A549 (cell line): Measurements from ENCODE around the gene SLC9A3. TPM values are rescaled to one million over a fixed set of nuclear protein-coding genes. Genes with fewer than 3 reads are reported as not detected.

Source experiments
- ATAC-seq, 2 experiments: fragments of 200-7000 bp in 1 of 2; fragments of >200 bp in 1 of 2; cut with Nextera tagmentation in 1 of 2; cut with Tn5 transposase in 1 of 2; 3 replicates each; pipeline versions ENCODE4 v1.8.0 to v1.9.1; 2018 to 2020; ENCODE audit warnings: mild to moderate bottlenecking in 1 of 2, moderate library complexity in 1 of 2
- CTCF ChIA-PET: fragments of 300-600 bp; sonication (Branson Sonifier 250); formaldehyde crosslinking; extraction: SDS; loops from one replicate; lab custom pipeline; 2021; ENCODE audit warnings: antibody characterized with exemption, inconsistent platforms; lab: Yijun Ruan, JAX
- POLR2A ChIA-PET: fragments of 350-600 bp; formaldehyde crosslinking; extraction: SDS; loops from one replicate; lab custom pipeline; 2021; ENCODE audit warnings: antibody characterized with exemption, inconsistent platforms; lab: Yijun Ruan, JAX
- DNase-seq, 2 experiments: peaks; one replicate each; pipeline versions ENCODE4 v3.0.0 to v3.0.0-alpha.2; 2011 to 2016; ENCODE audit warnings: low read depth in 1 of 2, low spot score in 1 of 2
- FAIRE-seq: peaks from 2 replicates; lab custom pipeline; 2011; peaks lifted over from hg19 to GRCh38; lab: Jason Lieb, UNC
- H3K27ac ChIP-seq, 2 experiments: fragments of >200 bp; sonication (Bioruptor Twin); formaldehyde crosslinking; 3 replicates each; pipeline ENCODE4 v1.5.1; 2016 to 2017
- H3K4me1 ChIP-seq: fragments of >200 bp; sonication (Bioruptor Twin); formaldehyde crosslinking; 3 replicates; pipeline ENCODE4 v1.6.1; 2016
- H3K4me2 ChIP-seq: fragments of >200 bp; sonication (Bioruptor Twin); formaldehyde crosslinking; 3 replicates; pipeline ENCODE4 v1.6.1; 2016
- H3K4me3 ChIP-seq: fragments of >200 bp; sonication (Bioruptor Twin); formaldehyde crosslinking; 3 replicates; pipeline ENCODE4 v1.5.1; 2016
- H3K9me3 ChIP-seq: fragments of >200 bp; sonication (Bioruptor Twin); formaldehyde crosslinking; 3 replicates; pipeline ENCODE4 v1.6.1; 2016
- ATOH8 ChIP-seq: fragments of 250-450 bp; sonication (Bioruptor Pico); IDR thresholded peaks from 2 replicates; pipeline ENCODE4 v1.5.0; 2020; ENCODE audit warnings: low read depth, mild to moderate bottlenecking, moderate library complexity
- BCL3 ChIP-seq: fragments of >200 bp; sonication (Bioruptor Twin); formaldehyde crosslinking; IDR thresholded peaks from 3 replicates; pipeline ENCODE4 v1.6.1; 2016
- CBX2 ChIP-seq: fragments of 200-600 bp; sonication (generic); IDR thresholded peaks from 2 replicates; pipeline ENCODE4 v1.6.1; 2016; ENCODE audit warnings: low read depth, mild to moderate bottlenecking, borderline replicate concordance
- CHD2 ChIP-seq: fragments of 150-350 bp; IDR thresholded peaks from 2 replicates; pipeline ENCODE4 v1.6.1; 2014; ENCODE audit warnings: low read length; ENCODE audit not compliant: partially characterized antibody
- CHD4 ChIP-seq: fragments of 200-600 bp; sonication (generic); IDR thresholded peaks from 2 replicates; pipeline ENCODE4 v1.6.1; 2016; ENCODE audit warnings: antibody characterized with exemption, mild to moderate bottlenecking, borderline replicate concordance
- EHF ChIP-seq: fragments of 250-450 bp; sonication (Bioruptor Pico); IDR thresholded peaks from 2 replicates; pipeline ENCODE4 v1.5.0; 2020; ENCODE audit warnings: mild to moderate bottlenecking
- ESRRA ChIP-seq: fragments of 150-350 bp; IDR thresholded peaks from 2 replicates; pipeline ENCODE4 v1.6.1; 2014; ENCODE audit warnings: mild to moderate bottlenecking, low read length, borderline replicate concordance
- FOSL2 ChIP-seq, 2 experiments: fragments of 450-650 bp in 1 of 2; fragments of >200 bp in 1 of 2; sonication (Bioruptor Twin) in 1 of 2; formaldehyde crosslinking; IDR thresholded peaks; 2 replicates each; pipeline versions ENCODE4 v1.5.0 to v1.6.1; 2016 to 2020; ENCODE audit warnings: mild to moderate bottlenecking in 1 of 2, moderate library complexity in 1 of 2
- GATA3 ChIP-seq: IDR thresholded peaks from 2 replicates; pipeline ENCODE4 v1.6.1; 2012; ENCODE audit warnings: borderline replicate concordance
- HDAC2 ChIP-seq: fragments of 200-600 bp; sonication (generic); IDR thresholded peaks from 2 replicates; pipeline ENCODE4 v1.6.1; 2016
- HEYL ChIP-seq: fragments of 250-450 bp; sonication (Bioruptor Pico); IDR thresholded peaks from 2 replicates; pipeline ENCODE4 v1.8.0; 2021; ENCODE audit warnings: mild to moderate bottlenecking, moderate library complexity
- HMGXB4 ChIP-seq: fragments of 250-450 bp; sonication (Bioruptor Pico); IDR thresholded peaks from 2 replicates; pipeline ENCODE4 v1.5.0; 2021; ENCODE audit warnings: mild to moderate bottlenecking, moderate library complexity, borderline replicate concordance
- HOXB13 ChIP-seq: fragments of 250-450 bp; sonication (Bioruptor Pico); IDR thresholded peaks from 2 replicates; pipeline ENCODE4 v1.5.0; 2020; ENCODE audit warnings: low read depth, mild to moderate bottlenecking, moderate library complexity
- HOXB5 ChIP-seq: fragments of 250-450 bp; sonication (Bioruptor Pico); IDR thresholded peaks from 2 replicates; pipeline ENCODE4 v1.5.0; 2020; ENCODE audit warnings: mild to moderate bottlenecking, moderate library complexity
- KDM1A ChIP-seq: fragments of 200-600 bp; sonication (generic); IDR thresholded peaks from 2 replicates; pipeline ENCODE4 v1.6.1; 2016; ENCODE audit warnings: low read depth, mild to moderate bottlenecking
- MAZ ChIP-seq: fragments of 150-350 bp; IDR thresholded peaks from 2 replicates; pipeline ENCODE4 v1.6.1; 2014; ENCODE audit warnings: antibody characterized with exemption, low read depth, low read length, borderline replicate concordance
- MYC ChIP-seq: IDR thresholded peaks from 2 replicates; pipeline ENCODE4 v1.6.1; 2012; ENCODE audit warnings: mild to moderate bottlenecking, inconsistent platforms, low read length, improper control_type of control experiment, borderline replicate concordance
- NR3C1 ChIP-seq: fragments of >200 bp; sonication (Bioruptor Twin); formaldehyde crosslinking; IDR thresholded peaks from 3 replicates; pipeline ENCODE4 v1.6.1; 2017
- PHF8 ChIP-seq: fragments of 200-600 bp; sonication (generic); IDR thresholded peaks from 2 replicates; pipeline ENCODE4 v1.6.1; 2016; ENCODE audit warnings: low read depth, mild to moderate bottlenecking, antibody characterized with exemption, moderate library complexity, borderline replicate concordance
- POLR2AphosphoS2 ChIP-seq: conservative IDR thresholded peaks from 2 replicates; pipeline ENCODE4 v1.6.1; 2012; ENCODE audit warnings: low read length, improper control_type of control experiment, inconsistent platforms
- RARB ChIP-seq: fragments of 250-450 bp; sonication (Bioruptor Pico); IDR thresholded peaks from 2 replicates; pipeline ENCODE4 v1.8.0; 2021; ENCODE audit warnings: mild to moderate bottlenecking, moderate library complexity
- RNF2 ChIP-seq: fragments of 200-600 bp; sonication (generic); IDR thresholded peaks from 2 replicates; pipeline ENCODE4 v1.6.1; 2016; ENCODE audit warnings: low read depth, mild to moderate bottlenecking, antibody characterized with exemption, moderate library complexity, borderline replicate concordance
- SMC3 ChIP-seq: fragments of >200 bp; sonication (Bioruptor Twin); formaldehyde crosslinking; IDR thresholded peaks from 3 replicates; pipeline ENCODE4 v1.6.1; 2018; ENCODE audit warnings: inconsistent platforms
- SREBF2 ChIP-seq: fragments of 450-650 bp; IDR thresholded peaks from 2 replicates; pipeline ENCODE4 v1.6.1; 2014; ENCODE audit warnings: mild to moderate bottlenecking, moderate library complexity
- ZNF302 ChIP-seq: fragments of 250-450 bp; sonication (Bioruptor Pico); IDR thresholded peaks from 2 replicates; pipeline ENCODE4 v1.9.0; 2021; ENCODE audit warnings: inconsistent platforms, mild to moderate bottlenecking, moderate library complexity
- WGBS: methylation state at CpG from one replicate; pipeline ENCODE4 v1.1.6; 2017; ENCODE audit errors: missing lambda C conversion rate; 5-methylcytosine and 5-hydroxymethylcytosine counted together
- polyA plus RNA-seq, 4 experiments: library from polyadenylated mRNA; depleted of rRNA in 3 of 4; stranded (reverse); fragments of >200 nt; fragmentation: RNase III in 1 of 4; extraction: RNeasy Plus Mini Kit Qiagen cat#74134 plus additional on column Dnase treatment in 1 of 4; gene quantifications; 2 replicates in 3 of 4; 3 replicates in 1 of 4; pipeline ENCODE4 v1.2.3, GENCODE V29; 2011 to 2017

SLC9A3 gene
- polyA plus RNA-seq, 2 of the 4 experiments (the other 2 are of a cell fraction): 1.3 TPM

- TF ChIP-seq CHD4: no peak
Measured at GRCh38 chr5:528629-529511, 4.6 kb upstream of the SLC9A3 start (continued).

GRCh38 chr5:527646-528628 lies 3.7 kb upstream of the SLC9A3 start:
- Histone ChIP-seq H3K9me3 (peaks cover 3% of the 10 kb centered on the region; the same call in 1 of the 3 replicates), H3K4me3 (no peak overlapping the region), H3K4me1 (peaks cover 14% of the 10 kb centered on the region), H3K27ac (no peak overlapping the region), H3K4me2 (no peak overlapping the region)
- CTCF ChIA-PET: interaction anchor here (1.0 kb wide), 1 partner anchor 8 kb away, joined by 4 read pairs; no protein-coding TSS in a partner anchor
- FAIRE-seq: no peak
- no peak for DNase-seq
- no peak for ATAC-seq
- POLR2A ChIA-PET: no interaction called here
- TF ChIP-seq KDM1A (no peak), HOXB13 (no peak), GATA3 (no peak), SREBF2 (no peak), RNF2 (no peak), CHD4 (no peak), MAZ (no peak), CBX2 (no peak), ATOH8 (CRISPR knock-in tag) (no peak), MYC (no peak), EHF (CRISPR knock-in tag) (no peak)
- WGBS: 66% methylated on average over 45 of the region's 66 CpGs

GRCh38 chr5:526456-527088 lies 2.3 kb upstream of the SLC9A3 start:
- Histone ChIP-seq H3K9me3 (peaks cover 3% of the 10 kb centered on the region; the same call in 1 of the 3 replicates), H3K27ac (no peak overlapping the region), H3K4me2 (no peak overlapping the region), H3K4me3 (no peak overlapping the region), H3K4me1 (peaks cover 14% of the 10 kb centered on the region)
- DNase-seq: no peak
- WGBS: 35% methylated on average over 12 of the region's 14 CpGs
- ChIA-PET CTCF (no interaction called here), POLR2A (no interaction called here)
- ATAC-seq: peak in 1 of 2 experiments; percentile 3; a peak in 1 of 6 replicates
- TF ChIP-seq HEYL (CRISPR knock-in tag) (no peak), HDAC2 (no peak), ESRRA (no peak), NR3C1 (no peak), SREBF2 (no peak), BCL3 (no peak), HOXB5 (CRISPR knock-in tag) (no peak), FOSL2 (IDR thresholded peaks at IDR 0.05) (no peak), FOSL2 (CRISPR knock-in tag; IDR thresholded peaks at IDR 0.05) (no peak), CBX2 (no peak), HMGXB4 (CRISPR knock-in tag) (no peak), CHD2 (no peak), ZNF302 (CRISPR knock-in tag) (no peak), SMC3 (no peak), MAZ (no peak), HOXB13 (no peak), PHF8 (no peak), RARB (no peak), POLR2AphosphoS2 (no peak)
- FAIRE-seq: no peak
